PFSK-1 (cell line): ENCODE results near the gene ADGRG7.

ENCODE experiments used
- POLR2AphosphoS5 ChIP-seq: IDR thresholded peaks from 2 replicates; pipeline ENCODE4 v1.6.1; 2012; ENCODE audit warnings: low read depth, mild to moderate bottlenecking, control low read depth, low read length, moderate library complexity
- SIN3A ChIP-seq: IDR thresholded peaks from 2 replicates; pipeline ENCODE4 v1.6.1; 2012; ENCODE audit warnings: mild to moderate bottlenecking, low read length, moderate library complexity, borderline replicate concordance; ENCODE audit not compliant: insufficient read depth
- TAF1 ChIP-seq: IDR thresholded peaks from 2 replicates; pipeline ENCODE4 v1.6.1; 2012; ENCODE audit warnings: low read length, control low read depth, borderline replicate concordance; ENCODE audit not compliant: insufficient read depth

- no peak for TF ChIP-seq TAF1
- TF ChIP-seq POLR2AphosphoS5 = no peak
- no peak for TF ChIP-seq SIN3A
Measured at GRCh38 chr3:100578646-100579045, 30.8 kb upstream of the ADGRG7 start.
